ENCODE data around the gene CRACDL.

The CRACDL gene

DNA sequence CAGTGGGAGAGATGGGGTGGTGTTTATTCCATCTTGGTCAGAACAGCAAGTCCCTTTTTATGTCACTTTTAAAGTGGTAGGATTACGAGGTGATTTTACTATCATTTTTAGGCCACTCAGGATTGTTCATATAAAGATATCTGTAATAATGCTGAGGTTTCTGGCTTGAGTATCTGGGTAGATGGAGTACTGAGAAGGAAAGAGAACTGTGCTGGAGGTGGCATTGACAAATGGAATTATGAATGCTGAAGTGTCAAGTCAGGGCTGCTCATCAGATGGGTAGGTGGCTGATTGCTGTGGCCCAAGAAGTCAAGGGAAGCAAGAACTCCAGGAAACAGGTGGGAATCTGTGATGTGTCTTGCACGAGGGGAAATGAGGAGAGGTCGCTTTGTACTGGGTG, 119.7 kb downstream of the CRACDL start:
- no peaks in the 10 kb centered on the region for H3K4me1 ChIP-seq (ENCODE audit: control insufficient read depth in 2 of 2, insufficient read depth in 2 of 2, low read length in 2 of 2)
- no peaks in the 10 kb centered on the region for H3K9me3 ChIP-seq (ENCODE audit: control insufficient read depth in 2 of 2, low read length in 2 of 2)
- no peak overlapping the region for H3K4me3 ChIP-seq (ENCODE audit: low read length in 2 of 2)
- H3K27me3 ChIP-seq (ENCODE audit: control insufficient read depth in 2 of 2, insufficient read depth in 2 of 2, low read length in 2 of 2): no peaks in the 10 kb centered on the region
- H3K36me3 ChIP-seq (ENCODE audit: control insufficient read depth in 2 of 2, insufficient read depth in 2 of 2, low read length in 2 of 2): peaks cover 4% of the 10 kb centered on the region in 2 donors
- no peak overlapping the region for H3K9ac ChIP-seq (ENCODE audit: low read depth in 1 of 2, low read length in 2 of 2)
- H3K27ac ChIP-seq (ENCODE audit: low read depth in 2 of 2, low read length in 2 of 2): no peak overlapping the region

DNA sequence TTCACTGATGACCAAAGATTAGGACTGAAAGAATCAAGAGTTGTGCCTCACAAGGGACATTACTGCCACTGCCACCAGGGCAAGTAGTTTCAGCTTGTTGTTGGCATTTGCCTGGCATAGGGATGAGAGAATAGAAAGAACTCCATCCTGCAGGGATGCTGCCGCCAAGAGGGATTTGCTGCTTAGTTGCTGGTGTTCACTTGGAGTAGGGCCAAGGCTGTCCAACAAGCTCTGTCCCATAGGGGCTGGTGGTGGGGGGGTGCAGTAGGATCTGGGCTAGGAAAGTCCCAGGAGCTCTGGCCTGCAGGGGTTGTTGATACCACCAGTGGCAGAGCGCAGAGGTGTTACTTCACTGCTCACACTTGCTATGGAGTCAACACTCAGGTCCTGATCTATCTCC, 120.2 kb downstream of the CRACDL start:
- no peak overlapping the region for H3K9ac ChIP-seq (ENCODE audit: low read depth in 1 of 2, low read length in 2 of 2)
- no peak overlapping the region for H3K27ac ChIP-seq (ENCODE audit: low read depth in 2 of 2, low read length in 2 of 2)
- no peaks in the 10 kb centered on the region for H3K9me3 ChIP-seq (ENCODE audit: control insufficient read depth in 2 of 2, low read length in 2 of 2)
- peaks cover 4% of the 10 kb centered on the region in 2 donors for H3K36me3 ChIP-seq (ENCODE audit: control insufficient read depth in 2 of 2, insufficient read depth in 2 of 2, low read length in 2 of 2)
- no peaks in the 10 kb centered on the region for H3K27me3 ChIP-seq (ENCODE audit: control insufficient read depth in 2 of 2, insufficient read depth in 2 of 2, low read length in 2 of 2)
- no peak overlapping the region for H3K4me3 ChIP-seq (ENCODE audit: low read length in 2 of 2)
- H3K4me1 ChIP-seq (ENCODE audit: control insufficient read depth in 2 of 2, insufficient read depth in 2 of 2, low read length in 2 of 2): peaks cover 2% of the 10 kb centered on the region in 2 donors

DNA sequence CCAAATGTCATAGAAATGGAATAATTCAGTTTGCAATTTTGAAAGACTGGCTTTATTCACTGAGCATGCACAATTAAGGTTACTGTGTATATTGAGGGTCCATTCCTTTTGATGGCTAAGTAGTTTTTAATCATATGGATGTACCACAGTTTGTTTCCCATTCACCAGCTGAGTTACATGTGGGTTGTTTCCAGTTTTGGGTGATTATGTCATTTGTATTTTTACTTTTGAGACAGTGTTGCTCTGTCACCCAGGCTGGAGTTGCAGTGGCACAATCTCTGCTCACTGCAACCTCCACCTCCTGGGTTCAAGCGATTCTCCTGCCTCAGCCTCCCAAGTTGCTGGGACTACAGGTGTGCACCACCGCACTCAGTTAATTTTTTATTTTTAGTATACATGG, 124.3 kb downstream of the CRACDL start:
- no peak overlapping the region for H3K9ac ChIP-seq (ENCODE audit: low read depth in 1 of 2, low read length in 2 of 2)
- no peaks in the 10 kb centered on the region for H3K27me3 ChIP-seq (ENCODE audit: control insufficient read depth in 2 of 2, insufficient read depth in 2 of 2, low read length in 2 of 2)
- no peak overlapping the region for H3K4me3 ChIP-seq (ENCODE audit: low read length in 2 of 2)
- no peak overlapping the region for H3K27ac ChIP-seq (ENCODE audit: low read depth in 2 of 2, low read length in 2 of 2)
- no peaks in the 10 kb centered on the region for H3K9me3 ChIP-seq (ENCODE audit: control insufficient read depth in 2 of 2, low read length in 2 of 2)
- peaks cover 3 to 7% of the 10 kb centered on the region in 2 donors for H3K4me1 ChIP-seq (ENCODE audit: control insufficient read depth in 2 of 2, insufficient read depth in 2 of 2, low read length in 2 of 2)
- H3K36me3 ChIP-seq (ENCODE audit: control insufficient read depth in 2 of 2, insufficient read depth in 2 of 2, low read length in 2 of 2): no peaks in the 10 kb centered on the region

DNA sequence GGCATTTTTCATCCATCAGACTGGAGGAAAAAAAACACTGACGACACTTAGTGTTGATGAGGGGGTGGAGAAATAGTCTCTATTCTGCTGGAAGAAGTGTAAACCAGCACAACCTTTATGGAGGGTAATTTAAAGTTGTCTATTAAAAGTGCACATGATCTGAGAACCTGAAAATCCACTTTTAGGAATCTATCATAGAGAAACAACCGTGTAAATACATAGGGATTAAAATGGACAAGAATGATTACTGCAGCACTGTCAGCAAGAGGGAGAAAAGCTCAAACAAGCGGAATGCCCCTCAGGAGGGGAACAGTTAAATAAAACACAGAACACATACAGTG, 125.5 kb downstream of the CRACDL start:
- Histone ChIP-seq H3K36me3 (ENCODE audit: control insufficient read depth in 2 of 2, insufficient read depth in 2 of 2, low read length in 2 of 2) (no peaks in the 10 kb centered on the region), H3K9ac (ENCODE audit: low read depth in 1 of 2, low read length in 2 of 2) (no peak overlapping the region), H3K4me1 (ENCODE audit: control insufficient read depth in 2 of 2, insufficient read depth in 2 of 2, low read length in 2 of 2) (peaks cover 3 to 7% of the 10 kb centered on the region in 2 donors), H3K27me3 (ENCODE audit: control insufficient read depth in 2 of 2, insufficient read depth in 2 of 2, low read length in 2 of 2) (no peaks in the 10 kb centered on the region), H3K4me3 (ENCODE audit: low read length in 2 of 2) (no peak overlapping the region), H3K9me3 (ENCODE audit: control insufficient read depth in 2 of 2, low read length in 2 of 2) (no peaks in the 10 kb centered on the region), H3K27ac (ENCODE audit: low read depth in 2 of 2, low read length in 2 of 2) (no peak overlapping the region)

DNA sequence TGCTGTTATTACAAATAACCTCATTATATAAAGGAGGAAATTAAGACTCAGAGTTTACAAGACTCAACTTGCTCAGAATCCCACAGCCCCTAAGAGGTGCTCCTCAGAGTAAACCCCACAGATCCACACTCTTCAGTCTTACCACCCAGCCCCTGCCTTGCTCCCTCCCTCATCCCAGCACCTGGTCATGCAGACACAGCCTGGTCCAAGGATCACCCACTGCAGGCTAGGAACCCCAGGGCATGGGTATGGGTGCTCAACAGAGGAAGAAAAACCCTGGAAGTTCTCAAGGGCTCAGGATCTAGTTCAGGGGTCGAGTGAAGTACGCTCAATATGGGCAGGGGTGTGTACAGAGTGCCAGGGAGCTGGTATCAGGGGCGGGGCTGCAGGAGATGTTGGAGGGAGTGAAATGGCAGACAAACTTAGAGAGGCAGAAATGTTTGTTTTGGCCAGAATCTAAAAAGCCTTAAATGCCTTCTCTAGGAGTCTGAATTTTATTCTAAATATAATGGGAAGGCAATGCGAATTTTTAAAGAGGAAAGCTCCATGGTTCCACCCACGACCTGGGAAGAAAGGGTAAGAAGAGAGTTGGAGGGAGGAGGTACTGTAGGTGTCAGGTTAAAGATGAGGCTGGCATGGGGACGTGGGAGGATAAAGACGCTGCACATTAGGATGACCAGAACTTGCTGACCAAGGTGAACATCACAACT, 126.0 kb downstream of the CRACDL start:
- H3K27ac ChIP-seq (ENCODE audit: low read depth in 2 of 2, low read length in 2 of 2): no peak overlapping the region
- H3K4me3 ChIP-seq (ENCODE audit: low read length in 2 of 2): no peak overlapping the region
- no peak overlapping the region for H3K9ac ChIP-seq (ENCODE audit: low read depth in 1 of 2, low read length in 2 of 2)
- no peaks in the 10 kb centered on the region for H3K27me3 ChIP-seq (ENCODE audit: control insufficient read depth in 2 of 2, insufficient read depth in 2 of 2, low read length in 2 of 2)
- no peaks in the 10 kb centered on the region for H3K9me3 ChIP-seq (ENCODE audit: control insufficient read depth in 2 of 2, low read length in 2 of 2)
- peaks cover 3 to 7% of the 10 kb centered on the region in 2 donors for H3K4me1 ChIP-seq (ENCODE audit: control insufficient read depth in 2 of 2, insufficient read depth in 2 of 2, low read length in 2 of 2)
- no peaks in the 10 kb centered on the region for H3K36me3 ChIP-seq (ENCODE audit: control insufficient read depth in 2 of 2, insufficient read depth in 2 of 2, low read length in 2 of 2)

DNA sequence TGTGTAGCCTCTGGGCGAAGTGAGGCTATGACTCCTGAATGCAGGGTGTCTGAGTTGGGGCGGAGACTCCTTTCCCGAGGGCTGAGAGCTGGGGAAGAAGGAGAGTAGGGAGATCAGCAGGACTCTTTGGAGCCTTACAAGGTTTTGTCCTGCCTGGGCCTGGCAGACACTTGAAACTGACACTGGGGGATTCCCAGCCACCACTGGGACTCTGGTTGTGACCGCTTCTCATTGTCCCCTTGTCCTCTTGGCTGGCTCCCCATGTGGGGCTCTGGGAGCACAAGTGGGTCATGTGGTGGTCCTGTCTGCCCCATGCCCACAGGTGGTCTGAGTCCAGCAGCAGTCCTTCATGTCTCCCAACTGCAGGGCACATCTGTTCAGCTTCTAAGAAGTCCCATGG, 126.9 kb downstream of the CRACDL start:
- Histone ChIP-seq H3K27me3 (ENCODE audit: control insufficient read depth in 2 of 2, insufficient read depth in 2 of 2, low read length in 2 of 2) (no peaks in the 10 kb centered on the region), H3K4me1 (ENCODE audit: control insufficient read depth in 2 of 2, insufficient read depth in 2 of 2, low read length in 2 of 2) (peaks cover 3 to 7% of the 10 kb centered on the region in 2 donors), H3K9me3 (ENCODE audit: control insufficient read depth in 2 of 2, low read length in 2 of 2) (no peaks in the 10 kb centered on the region), H3K9ac (ENCODE audit: low read depth in 1 of 2, low read length in 2 of 2) (no peak overlapping the region), H3K4me3 (ENCODE audit: low read length in 2 of 2) (no peak overlapping the region), H3K27ac (ENCODE audit: low read depth in 2 of 2, low read length in 2 of 2) (no peak overlapping the region), H3K36me3 (ENCODE audit: control insufficient read depth in 2 of 2, insufficient read depth in 2 of 2, low read length in 2 of 2) (no peaks in the 10 kb centered on the region)

DNA sequence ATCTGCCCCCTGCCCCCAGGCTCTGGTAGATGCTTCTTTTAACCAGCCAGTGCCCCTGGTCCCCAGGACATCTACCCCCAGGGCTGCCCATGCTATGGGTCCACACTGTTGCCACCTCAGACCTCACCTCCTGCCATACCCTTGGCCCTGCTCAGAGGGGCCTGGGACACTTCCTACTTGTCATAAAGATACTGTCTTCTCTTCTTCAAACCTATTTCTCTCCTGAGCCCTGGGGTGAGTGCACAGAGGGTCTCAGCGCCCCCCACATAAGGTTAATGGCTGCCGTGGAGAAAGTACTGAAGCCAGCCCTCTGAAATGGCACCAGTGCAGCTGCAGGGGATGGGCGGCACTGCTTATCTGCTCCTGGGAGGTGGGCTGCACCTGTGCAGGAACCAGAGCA, 127.5 kb downstream of the CRACDL start:
- Histone ChIP-seq H3K27ac (ENCODE audit: low read depth in 2 of 2, low read length in 2 of 2) (no peak overlapping the region), H3K27me3 (ENCODE audit: control insufficient read depth in 2 of 2, insufficient read depth in 2 of 2, low read length in 2 of 2) (no peaks in the 10 kb centered on the region), H3K9me3 (ENCODE audit: control insufficient read depth in 2 of 2, low read length in 2 of 2) (no peaks in the 10 kb centered on the region), H3K36me3 (ENCODE audit: control insufficient read depth in 2 of 2, insufficient read depth in 2 of 2, low read length in 2 of 2) (no peaks in the 10 kb centered on the region), H3K9ac (ENCODE audit: low read depth in 1 of 2, low read length in 2 of 2) (no peak overlapping the region), H3K4me3 (ENCODE audit: low read length in 2 of 2) (no peak overlapping the region), H3K4me1 (ENCODE audit: control insufficient read depth in 2 of 2, insufficient read depth in 2 of 2, low read length in 2 of 2) (peaks cover 3 to 7% of the 10 kb centered on the region in 2 donors)

DNA sequence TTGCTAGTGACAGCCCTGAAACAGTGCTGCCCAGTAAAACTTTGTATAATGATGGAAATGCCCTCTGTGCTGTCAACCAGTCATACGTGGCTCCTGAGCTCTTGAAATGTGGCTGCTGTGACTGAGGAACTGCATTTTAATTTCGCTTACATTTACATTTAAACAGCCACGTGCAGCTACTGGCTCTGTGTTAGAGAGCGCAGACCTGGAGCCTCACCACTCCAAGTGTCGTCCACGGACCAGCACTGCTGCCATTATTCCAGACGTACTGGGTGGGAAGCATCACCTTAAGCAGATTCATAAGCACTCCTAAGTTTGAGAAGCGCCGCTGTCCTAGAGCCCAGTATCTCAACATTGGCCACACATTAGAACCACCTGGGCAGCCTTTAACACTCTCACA, 128.1 kb downstream of the CRACDL start:
- H3K4me1 ChIP-seq (ENCODE audit: control insufficient read depth in 2 of 2, insufficient read depth in 2 of 2, low read length in 2 of 2): peaks cover 3 to 7% of the 10 kb centered on the region in 2 donors
- H3K9me3 ChIP-seq (ENCODE audit: control insufficient read depth in 2 of 2, low read length in 2 of 2): no peaks in the 10 kb centered on the region
- H3K4me3 ChIP-seq (ENCODE audit: low read length in 2 of 2): no peak overlapping the region
- no peak overlapping the region for H3K27ac ChIP-seq (ENCODE audit: low read depth in 2 of 2, low read length in 2 of 2)
- no peaks in the 10 kb centered on the region for H3K27me3 ChIP-seq (ENCODE audit: control insufficient read depth in 2 of 2, insufficient read depth in 2 of 2, low read length in 2 of 2)
- no peaks in the 10 kb centered on the region for H3K36me3 ChIP-seq (ENCODE audit: control insufficient read depth in 2 of 2, insufficient read depth in 2 of 2, low read length in 2 of 2)
- H3K9ac ChIP-seq (ENCODE audit: low read depth in 1 of 2, low read length in 2 of 2): no peak overlapping the region

DNA sequence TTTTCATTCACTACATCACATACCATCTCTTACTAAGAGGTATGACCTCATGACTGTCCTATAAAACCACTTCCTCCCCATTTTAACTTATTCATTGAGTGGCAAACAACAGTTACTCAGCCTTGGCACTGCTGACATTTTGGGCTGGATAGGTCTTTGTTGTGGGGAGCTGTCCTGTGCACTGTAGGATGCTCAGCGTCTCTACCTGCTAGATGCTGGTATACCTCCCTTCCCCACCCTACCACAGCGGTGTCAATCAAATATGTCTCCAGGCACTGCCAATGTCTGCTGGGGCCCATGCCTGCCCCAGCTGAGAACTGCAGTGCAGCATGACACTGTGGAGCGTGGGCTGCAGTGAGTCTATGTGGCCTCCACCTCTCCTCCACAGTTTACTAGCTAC, 128.8 kb downstream of the CRACDL start:
- no peaks in the 10 kb centered on the region for H3K27me3 ChIP-seq (ENCODE audit: control insufficient read depth in 2 of 2, insufficient read depth in 2 of 2, low read length in 2 of 2)
- no peak overlapping the region for H3K4me3 ChIP-seq (ENCODE audit: low read length in 2 of 2)
- H3K4me1 ChIP-seq (ENCODE audit: control insufficient read depth in 2 of 2, insufficient read depth in 2 of 2, low read length in 2 of 2): peaks cover 3 to 7% of the 10 kb centered on the region in 2 donors
- no peak overlapping the region for H3K27ac ChIP-seq (ENCODE audit: low read depth in 2 of 2, low read length in 2 of 2)
- no peaks in the 10 kb centered on the region for H3K36me3 ChIP-seq (ENCODE audit: control insufficient read depth in 2 of 2, insufficient read depth in 2 of 2, low read length in 2 of 2)
- H3K9me3 ChIP-seq (ENCODE audit: control insufficient read depth in 2 of 2, low read length in 2 of 2): no peaks in the 10 kb centered on the region
- no peak overlapping the region for H3K9ac ChIP-seq (ENCODE audit: low read depth in 1 of 2, low read length in 2 of 2)

DNA sequence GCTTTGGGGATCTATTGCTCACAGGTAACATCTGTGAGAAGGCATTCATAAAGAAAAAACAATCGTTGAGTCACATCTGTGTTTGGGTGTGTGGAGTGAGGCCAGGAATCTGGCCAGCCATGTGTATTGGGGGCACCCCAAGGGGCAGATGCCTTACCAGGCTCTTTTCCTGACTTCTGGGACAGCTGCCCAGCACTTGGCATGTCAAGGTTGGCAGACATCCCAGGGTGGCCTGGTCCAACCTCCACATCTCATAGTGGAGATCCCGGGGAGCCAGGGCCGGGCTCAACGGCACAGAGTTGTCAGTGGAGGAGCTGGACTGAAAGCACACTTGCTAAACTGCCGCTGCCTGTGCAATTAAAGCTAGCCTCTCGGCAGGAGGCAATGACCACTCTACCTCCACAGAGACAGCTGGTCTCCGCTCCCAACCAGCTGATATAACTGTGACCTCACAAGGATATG, 129.8 kb downstream of the CRACDL start:
- peaks cover 0 to 3% of the 10 kb centered on the region in 2 donors for H3K36me3 ChIP-seq (ENCODE audit: control insufficient read depth in 2 of 2, insufficient read depth in 2 of 2, low read length in 2 of 2)
- H3K27ac ChIP-seq (ENCODE audit: low read depth in 2 of 2, low read length in 2 of 2): no peak overlapping the region
- no peak overlapping the region for H3K4me3 ChIP-seq (ENCODE audit: low read length in 2 of 2)
- H3K9me3 ChIP-seq (ENCODE audit: control insufficient read depth in 2 of 2, low read length in 2 of 2): no peaks in the 10 kb centered on the region
- no peak overlapping the region for H3K9ac ChIP-seq (ENCODE audit: low read depth in 1 of 2, low read length in 2 of 2)
- no peaks in the 10 kb centered on the region for H3K27me3 ChIP-seq (ENCODE audit: control insufficient read depth in 2 of 2, insufficient read depth in 2 of 2, low read length in 2 of 2)
- peaks cover 3 to 7% of the 10 kb centered on the region in 2 donors for H3K4me1 ChIP-seq (ENCODE audit: control insufficient read depth in 2 of 2, insufficient read depth in 2 of 2, low read length in 2 of 2)

Data from mucosa of rectum (tissue), 2 donors.